Psoas muscle (tissue), 8 donors: Measurements from ENCODE around the gene FGF10. TPM values are rescaled to one million over a fixed set of nuclear protein-coding genes. Genes with fewer than 3 reads are reported as not detected.

Experiments used
- ATAC-seq, 4 donors: fragments of 200-7000 bp; cut with Tn5 transposase; one replicate each; pipeline ENCODE4 v1.9.1; 2020; ENCODE audit warnings: moderate library complexity in 3 of 4, mild to moderate bottlenecking in 2 of 4
- DNase-seq, 2 donors: peaks; one replicate each; pipeline ENCODE4 v3.0.0-alpha.2; 2020
- H3K27ac ChIP-seq: fragments of 200-600 bp; one replicate; pipeline ENCODE4 v1.8.0; 2022
- H3K27me3 ChIP-seq, 3 donors: fragments of 200-600 bp in 1 of 3; one replicate each; pipeline versions ENCODE4 v1.6.1 to v1.8.0; 2013 to 2022; ENCODE audit warnings: low read length in 2 of 3, mild to moderate bottlenecking in 2 of 3, moderate library complexity in 1 of 3; ENCODE audit not compliant: insufficient read depth in 3 of 3
- H3K36me3 ChIP-seq, 2 donors: fragments of 200-600 bp in 1 of 2; one replicate each; pipeline versions ENCODE4 v1.6.1 to v1.8.0; 2013 to 2022; ENCODE audit warnings: low read depth in 1 of 2, mild to moderate bottlenecking in 1 of 2, moderate library complexity in 1 of 2; ENCODE audit not compliant: insufficient read depth in 1 of 2
- H3K4me1 ChIP-seq: fragments of 200-600 bp; one replicate; pipeline ENCODE4 v1.8.0; 2022
- H3K4me3 ChIP-seq: fragments of 200-600 bp; one replicate; pipeline ENCODE4 v1.8.0; 2022; ENCODE audit warnings: mild to moderate bottlenecking
- H3K9me3 ChIP-seq: fragments of 200-600 bp; one replicate; pipeline ENCODE4 v1.8.0; 2022
- CTCF ChIP-seq: fragments of 200-600 bp; IDR thresholded peaks from one replicate; pipeline ENCODE4 v1.8.0; 2022; ENCODE audit warnings: antibody characterized with exemption
- WGBS, 3 donors: extraction: QIAGEN DNeasy Blood & Tissue Kit; methylation state at CpG; one replicate each; pipeline versions ENCODE4 v1.1.6 to v1.1.7; 2013; 5-methylcytosine and 5-hydroxymethylcytosine counted together
- intact Hi-C, 2 donors: fragments of 100-400 bp; cut with DNase I; formaldehyde crosslinking; loops; one replicate each; pipeline versions ENCODE4 v1.11.0 to v1.14.2; 2022
- polyA plus RNA-seq, 3 donors: library from polyadenylated mRNA; stranded (reverse); fragments of 200-250 nt; gene quantifications; one replicate each; pipeline ENCODE4 v1.2.3, GENCODE V29; 2013
- total RNA-seq, 4 donors: library from RNA; stranded (reverse); fragmentation: NEBNext Ultra II Directional in 2 of 4; extraction: Animal tissue kit (Norgen Biotek cat#: 25700) in 2 of 4; gene quantifications; one replicate each; pipeline versions ENCODE4 v1.2.1 to v1.2.4, GENCODE V29; 2021 to 2023
- donor health status: healthy with polysubstance abuse.
- donor health status: DM: no; HTN: no; CAD: no; lungs with moderate emphysema.
- donor health status: Bipolar disorder and iron deficiency.
- donor health status: healthy.
- donor health status: DM: yes; HTN: yes; CAD: no.
- donor health status: DM: no; HTN: no; CAD: no.
- donor health status: DM: no; HTN: no; CAD: no.
- donor health status: DM: yes; HTN: yes; CAD: no.

FGF10 gene
- total and polyA plus RNA-seq, 7 donors = 0.21 to 1.8 (median 0.86) TPM

- no peak for ATAC-seq
- no peaks in the 10 kb centered on the region for H3K9me3 ChIP-seq
- H3K4me1 ChIP-seq = no peaks in the 10 kb centered on the region
- intact Hi-C loops = no loop called here
- no peaks in the 10 kb centered on the region for H3K36me3 ChIP-seq
- no peak overlapping the region for H3K4me3 ChIP-seq
- TF ChIP-seq CTCF = no peak
- no peak for DNase-seq
- H3K27me3 ChIP-seq = no peaks in the 10 kb centered on the region
- no peak overlapping the region for H3K27ac ChIP-seq
Observed at GRCh38 chr5:44267909-44268308, 121.3 kb downstream of the FGF10 start.

- DNase-seq = peak in 1 of 2 donors; percentile 16
- H3K4me3 ChIP-seq = no peak overlapping the region
- no peaks in the 10 kb centered on the region for H3K4me1 ChIP-seq
- no peaks in the 10 kb centered on the region for H3K36me3 ChIP-seq
- 32 to 53% (median 38%) methylated on average over 2 of the region's 2 CpGs for WGBS, 3 donors
- no peak overlapping the region for H3K27ac ChIP-seq
- no peaks in the 10 kb centered on the region for H3K27me3 ChIP-seq
- no peak for ATAC-seq
- intact Hi-C loops = no loop called here
- no peak for TF ChIP-seq CTCF
- no peaks in the 10 kb centered on the region for H3K9me3 ChIP-seq
Observed at GRCh38 chr5:44266882-44267576, 122.2 kb downstream of the FGF10 start.

GRCh38 chr5:44265713-44266112 lies 123.5 kb downstream of the FGF10 start:
- Histone ChIP-seq H3K27me3 (no peaks in the 10 kb centered on the region), H3K4me3 (no peak overlapping the region), H3K4me1 (no peaks in the 10 kb centered on the region), H3K36me3 (no peaks in the 10 kb centered on the region), H3K9me3 (no peaks in the 10 kb centered on the region), H3K27ac (no peak overlapping the region)
- ATAC-seq = no peak
- no peak for DNase-seq
- no peak for TF ChIP-seq CTCF
- intact Hi-C loops = no loop called here

GRCh38 chr5:44260793-44261192 lies 128.4 kb downstream of the FGF10 start:
- DNase-seq (no peak), ATAC-seq (no peak)
- no peak overlapping the region for H3K27ac ChIP-seq
- H3K36me3 ChIP-seq = no peaks in the 10 kb centered on the region
- intact Hi-C loops = no loop called here
- no peaks in the 10 kb centered on the region for H3K27me3 ChIP-seq
- no peaks in the 10 kb centered on the region for H3K9me3 ChIP-seq
- TF ChIP-seq CTCF = no peak
- H3K4me1 ChIP-seq = no peaks in the 10 kb centered on the region
- no peak overlapping the region for H3K4me3 ChIP-seq
